ENCODE measurements around the gene RNF11. TPM values are rescaled to one million over a fixed set of nuclear protein-coding genes. Genes with fewer than 3 reads are reported as not detected.

Gene RNF11
- total RNA-seq, 1 donor from 2014 or later = 100 TPM

- no peak overlapping the region for H3K4me3 Mint-ChIP-seq (ENCODE audit: unreplicated experiment)
- no peaks in the 10 kb centered on the region for H3K36me3 Mint-ChIP-seq (ENCODE audit: unreplicated experiment)
- DNase-seq (ENCODE audit: extremely low spot score, unreplicated experiment) = no peak
- no peak overlapping the region for H3K27ac Mint-ChIP-seq (ENCODE audit: unreplicated experiment)
- H3K27me3 Mint-ChIP-seq (ENCODE audit: unreplicated experiment) = no peaks in the 10 kb centered on the region
- H3K9me3 Mint-ChIP-seq (ENCODE audit: unreplicated experiment) = no peaks in the 10 kb centered on the region
- H3K4me1 Mint-ChIP-seq (ENCODE audit: unreplicated experiment) = peaks cover 42% of the 10 kb centered on the region
- TF ChIP-seq, protein P1, sequence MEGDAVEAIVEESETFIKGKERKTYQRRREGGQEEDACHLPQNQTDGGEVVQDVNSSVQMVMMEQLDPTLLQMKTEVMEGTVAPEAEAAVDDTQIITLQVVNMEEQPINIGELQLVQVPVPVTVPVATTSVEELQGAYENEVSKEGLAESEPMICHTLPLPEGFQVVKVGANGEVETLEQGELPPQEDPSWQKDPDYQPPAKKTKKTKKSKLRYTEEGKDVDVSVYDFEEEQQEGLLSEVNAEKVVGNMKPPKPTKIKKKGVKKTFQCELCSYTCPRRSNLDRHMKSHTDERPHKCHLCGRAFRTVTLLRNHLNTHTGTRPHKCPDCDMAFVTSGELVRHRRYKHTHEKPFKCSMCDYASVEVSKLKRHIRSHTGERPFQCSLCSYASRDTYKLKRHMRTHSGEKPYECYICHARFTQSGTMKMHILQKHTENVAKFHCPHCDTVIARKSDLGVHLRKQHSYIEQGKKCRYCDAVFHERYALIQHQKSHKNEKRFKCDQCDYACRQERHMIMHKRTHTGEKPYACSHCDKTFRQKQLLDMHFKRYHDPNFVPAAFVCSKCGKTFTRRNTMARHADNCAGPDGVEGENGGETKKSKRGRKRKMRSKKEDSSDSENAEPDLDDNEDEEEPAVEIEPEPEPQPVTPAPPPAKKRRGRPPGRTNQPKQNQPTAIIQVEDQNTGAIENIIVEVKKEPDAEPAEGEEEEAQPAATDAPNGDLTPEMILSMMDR (IDR thresholded peaks at IDR 0.05) = no peak
These were observed 16.3 kb downstream of the RNF11 start for GRCh38 chr1:51252366-51252765.

GRCh38 chr1:51253691-51254090, 17.6 kb downstream of the RNF11 start:
- Mint-ChIP-seq H3K4me1 (ENCODE audit: unreplicated experiment) (peaks cover 37% of the 10 kb centered on the region), H3K9me3 (ENCODE audit: unreplicated experiment) (no peaks in the 10 kb centered on the region), H3K27ac (ENCODE audit: unreplicated experiment) (no peak overlapping the region), H3K4me3 (ENCODE audit: unreplicated experiment) (no peak overlapping the region), H3K27me3 (ENCODE audit: unreplicated experiment) (no peaks in the 10 kb centered on the region), H3K36me3 (ENCODE audit: unreplicated experiment) (no peaks in the 10 kb centered on the region)
- TF ChIP-seq, protein P1 (IDR thresholded peaks at IDR 0.05) = no peak
- DNase-seq (ENCODE audit: extremely low spot score, unreplicated experiment) = no peak

DNA sequence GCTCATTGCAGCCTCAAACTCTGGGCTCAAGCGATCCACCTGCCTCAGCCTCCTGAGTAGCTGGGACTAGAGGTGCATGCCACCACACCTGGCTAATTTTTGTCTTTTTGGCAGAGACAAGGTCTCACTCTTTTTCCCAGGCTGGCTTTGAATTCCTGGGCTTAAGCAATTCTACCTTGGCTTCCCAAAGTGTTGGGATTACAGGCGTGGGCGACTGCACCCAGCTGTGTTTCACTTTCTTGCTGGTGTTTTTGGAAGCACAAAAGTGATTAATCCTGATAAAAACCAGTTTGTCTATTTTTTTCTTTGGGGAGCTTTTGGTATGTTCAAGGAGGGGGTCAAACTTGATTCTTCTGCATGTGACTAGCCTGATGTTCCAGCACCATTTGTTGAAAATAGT, 19.3 kb downstream of the RNF11 start:
- Mint-ChIP-seq H3K4me3 (ENCODE audit: unreplicated experiment) (no peak overlapping the region), H3K27ac (ENCODE audit: unreplicated experiment) (no peak overlapping the region), H3K9me3 (ENCODE audit: unreplicated experiment) (no peaks in the 10 kb centered on the region), H3K4me1 (ENCODE audit: unreplicated experiment) (peaks cover 49% of the 10 kb centered on the region), H3K36me3 (ENCODE audit: unreplicated experiment) (no peaks in the 10 kb centered on the region), H3K27me3 (ENCODE audit: unreplicated experiment) (no peaks in the 10 kb centered on the region)
- no peak for DNase-seq (ENCODE audit: extremely low spot score, unreplicated experiment)
- TF ChIP-seq, protein P1 (IDR thresholded peaks at IDR 0.05) = no peak

DNA sequence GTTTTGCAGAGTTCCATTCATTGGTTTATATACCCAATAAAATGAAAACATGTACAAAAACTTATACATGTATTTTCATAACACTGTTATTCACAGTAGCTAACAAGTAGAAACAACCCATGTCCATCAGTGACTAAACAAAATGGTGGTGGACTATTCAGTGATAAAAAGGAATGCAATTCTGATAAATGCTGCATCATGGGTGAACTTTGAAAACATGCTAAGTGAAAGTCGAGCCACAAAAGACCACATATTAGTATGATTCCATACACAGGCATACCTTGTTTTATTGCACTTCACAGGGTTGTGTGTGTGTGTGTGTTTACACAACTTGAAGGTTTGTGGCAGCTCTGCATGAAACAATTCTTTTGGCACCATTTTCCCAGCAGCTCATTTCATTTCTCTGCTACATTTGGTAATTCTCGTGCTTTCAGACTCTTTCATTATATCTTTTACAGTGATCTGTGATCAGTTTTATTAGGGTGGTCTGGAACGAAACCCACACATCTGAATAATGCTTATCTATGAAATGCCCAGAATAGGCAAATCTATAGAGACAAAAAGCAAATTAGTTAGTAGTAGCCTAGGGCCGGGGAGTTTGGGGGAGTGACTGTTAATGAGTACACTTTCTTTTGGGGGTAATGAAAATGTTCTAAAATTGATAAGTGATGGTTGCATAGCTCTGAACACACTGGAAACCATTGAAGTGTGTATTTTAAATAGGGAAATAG, 27.2 kb downstream of the RNF11 start:
- H3K27ac Mint-ChIP-seq (ENCODE audit: unreplicated experiment) = peak overlapping the region; percentile 82
- no peak for DNase-seq (ENCODE audit: extremely low spot score, unreplicated experiment)
- no peaks in the 10 kb centered on the region for H3K36me3 Mint-ChIP-seq (ENCODE audit: unreplicated experiment)
- peaks cover 84% of the 10 kb centered on the region for H3K4me1 Mint-ChIP-seq (ENCODE audit: unreplicated experiment)
- H3K9me3 Mint-ChIP-seq (ENCODE audit: unreplicated experiment) = no peaks in the 10 kb centered on the region
- TF ChIP-seq, protein P1 (IDR thresholded peaks at IDR 0.05) = no peak
- no peaks in the 10 kb centered on the region for H3K27me3 Mint-ChIP-seq (ENCODE audit: unreplicated experiment)
- H3K4me3 Mint-ChIP-seq (ENCODE audit: unreplicated experiment) = no peak overlapping the region

- Mint-ChIP-seq H3K36me3 (ENCODE audit: unreplicated experiment) (no peaks in the 10 kb centered on the region), H3K27me3 (ENCODE audit: unreplicated experiment) (no peaks in the 10 kb centered on the region), H3K27ac (ENCODE audit: unreplicated experiment) (peak overlapping the region; percentile 95), H3K4me3 (ENCODE audit: unreplicated experiment) (peak overlapping the region; percentile 55), H3K4me1 (ENCODE audit: unreplicated experiment) (peaks cover 84% of the 10 kb centered on the region), H3K9me3 (ENCODE audit: unreplicated experiment) (no peaks in the 10 kb centered on the region)
- TF ChIP-seq, protein P1 (IDR thresholded peaks at IDR 0.05) = no peak
- DNase-seq (ENCODE audit: extremely low spot score, unreplicated experiment) = no peak
These were observed 28.4 kb downstream of the RNF11 start for GRCh38 chr1:51264451-51264850.
